HEK293T (cell line): ENCODE results near the gene TTC28.

Experiments used
- CTCF ChIA-PET: fragments of 350-600 bp; formaldehyde crosslinking; extraction: SDS; loops from one replicate; lab custom pipeline; 2021; ENCODE audit warnings: antibody characterized with exemption, inconsistent platforms; lab: Yijun Ruan, JAX
- POLR2A ChIA-PET: fragments of 350-600 bp; formaldehyde crosslinking; extraction: SDS; loops from one replicate; lab custom pipeline; 2020; ENCODE audit warnings: antibody characterized with exemption, inconsistent platforms; lab: Yijun Ruan, JAX
- DNase-seq: peaks from one replicate; pipeline ENCODE4 v3.0.0; 2012; ENCODE audit warnings: mixed read lengths; ENCODE audit errors: extremely low spot score
- ARNT ChIP-seq: fragments of 450-650 bp; IDR thresholded peaks from 2 replicates; pipeline ENCODE4 v1.6.1; 2017; ENCODE audit warnings: mild to moderate bottlenecking
- BHLHE40 ChIP-seq: fragments of 450-650 bp; IDR thresholded peaks from 2 replicates; pipeline ENCODE4 v1.6.1; 2016; ENCODE audit warnings: mild to moderate bottlenecking, moderate library complexity, borderline replicate concordance
- CTBP1 ChIP-seq: fragments of 450-650 bp; IDR thresholded peaks from 2 replicates; pipeline ENCODE4 v1.6.1; 2016; ENCODE audit warnings: borderline replicate concordance
- ELF4 ChIP-seq: fragments of 450-650 bp; IDR thresholded peaks from 2 replicates; pipeline ENCODE4 v1.6.1; 2017; ENCODE audit warnings: antibody characterized with exemption
- FOXA1 ChIP-seq: fragments of 450-650 bp; IDR thresholded peaks from 2 replicates; pipeline ENCODE4 v1.6.1; 2016; ENCODE audit warnings: mild to moderate bottlenecking
- FOXK2 ChIP-seq: fragments of 450-650 bp; IDR thresholded peaks from 2 replicates; pipeline ENCODE4 v1.6.1; 2016; ENCODE audit warnings: mild to moderate bottlenecking
- FOXM1 ChIP-seq: fragments of 450-650 bp; IDR thresholded peaks from 2 replicates; pipeline ENCODE4 v1.6.1; 2017; ENCODE audit warnings: mild to moderate bottlenecking, borderline replicate concordance
- HDGF ChIP-seq: fragments of 450-650 bp; IDR thresholded peaks from 2 replicates; pipeline ENCODE4 v1.6.1; 2017; ENCODE audit warnings: antibody characterized with exemption, borderline replicate concordance
- L3MBTL2 ChIP-seq: fragments of 450-650 bp; conservative IDR thresholded peaks from 2 replicates; pipeline ENCODE4 v1.6.1; 2016; ENCODE audit warnings: mild to moderate bottlenecking
- LEF1 ChIP-seq: fragments of 450-650 bp; IDR thresholded peaks from 2 replicates; pipeline ENCODE4 v1.6.1; 2017; ENCODE audit warnings: mild to moderate bottlenecking, borderline replicate concordance
- NFRKB ChIP-seq: fragments of 450-650 bp; IDR thresholded peaks from 2 replicates; pipeline ENCODE4 v1.6.1; 2016; ENCODE audit warnings: mild to moderate bottlenecking, moderate library complexity
- PKNOX1 ChIP-seq: fragments of 450-650 bp; IDR thresholded peaks from 2 replicates; pipeline ENCODE4 v1.6.1; 2016
- SP1 ChIP-seq: fragments of 450-650 bp; IDR thresholded peaks from 2 replicates; pipeline ENCODE4 v1.6.1; 2017
- SUZ12 ChIP-seq: fragments of 450-650 bp; IDR thresholded peaks from 2 replicates; pipeline ENCODE4 v1.6.1; 2016; ENCODE audit warnings: mild to moderate bottlenecking
- TARDBP ChIP-seq: fragments of 450-650 bp; IDR thresholded peaks from 2 replicates; pipeline ENCODE4 v1.6.1; 2016
- ZNF384 ChIP-seq: fragments of 450-650 bp; IDR thresholded peaks from 2 replicates; pipeline ENCODE4 v1.6.1; 2016

The TTC28 gene

GRCh38 chr22:28332410-28332809 lies 347.2 kb downstream of the TTC28 start:
- ChIA-PET CTCF (interaction anchor here (1.2 kb wide), 1 partner anchor 14 kb away, joined by 4 read pairs; no protein-coding TSS in a partner anchor), POLR2A (no interaction called here)
- DNase-seq: no peak
- TF ChIP-seq HDGF (no peak), L3MBTL2 (no peak), BHLHE40 (no peak), LEF1 (no peak), SP1 (no peak), PKNOX1 (no peak), ELF4 (no peak), TARDBP (no peak), NFRKB (no peak)

GRCh38 chr22:28331695-28332094 lies 347.9 kb downstream of the TTC28 start:
- POLR2A ChIA-PET: no interaction called here
- CTCF ChIA-PET: no interaction called here

GRCh38 chr22:28329186-28330073 lies 350.2 kb downstream of the TTC28 start:
- DNase-seq: no peak
- TF ChIP-seq L3MBTL2 (no peak), SP1 (no peak), ARNT (no peak), ZNF384 (no peak), TARDBP (no peak), LEF1 (no peak), BHLHE40 (no peak), FOXM1 (no peak), PKNOX1 (no peak), NFRKB (no peak), CTBP1 (no peak), ELF4 (no peak)
- CTCF ChIA-PET: no interaction called here
- POLR2A ChIA-PET: no interaction called here

More at GRCh38 chr22:28331695-28332094, 347.9 kb downstream of the TTC28 start:
- TF ChIP-seq FOXM1 (no peak), SUZ12 (no peak), FOXA1 (no peak), HDGF (no peak), TARDBP (no peak), BHLHE40 (no peak), L3MBTL2 (no peak), ELF4 (no peak), SP1 (no peak), ARNT (no peak), ZNF384 (no peak), PKNOX1 (no peak), FOXK2 (no peak), LEF1 (no peak), NFRKB (no peak), CTBP1 (no peak)
- no peak for DNase-seq

- POLR2A ChIA-PET: no interaction called here
- CTCF ChIA-PET: no interaction called here
- no peak for DNase-seq
- TF ChIP-seq TARDBP (no peak), NFRKB (no peak), ZNF384 (no peak), SUZ12 (no peak), FOXA1 (no peak), CTBP1 (no peak), FOXM1 (no peak), ELF4 (no peak), FOXK2 (no peak), ARNT (no peak), BHLHE40 (no peak), LEF1 (no peak), PKNOX1 (no peak), L3MBTL2 (no peak), HDGF (no peak), SP1 (no peak)
Measured at GRCh38 chr22:28328756-28329155, 350.9 kb downstream of the TTC28 start.

GRCh38 chr22:28316014-28316413 lies 363.6 kb downstream of the TTC28 start:
- ChIA-PET POLR2A (no interaction called here), CTCF (no interaction called here)
- TF ChIP-seq SUZ12: no peak
- TF ChIP-seq FOXK2: no peak
- no peak for TF ChIP-seq BHLHE40
- TF ChIP-seq ELF4: no peak
- no peak for TF ChIP-seq NFRKB
- no peak for TF ChIP-seq ARNT
- no peak for TF ChIP-seq L3MBTL2
- no peak for TF ChIP-seq FOXA1
- no peak for TF ChIP-seq HDGF
- no peak for TF ChIP-seq FOXM1
- no peak for TF ChIP-seq TARDBP
- DNase-seq: no peak
